ENCODE results near the gene ZNF385B.

ZNF385B gene

GRCh38 chr2:179758636-179759035, 102.8 kb downstream of the ZNF385B start:
- no peak overlapping the region for H3K4me3 ChIP-seq (replicated peaks; ENCODE audit: insufficient read depth, low read length)
- TF ChIP-seq SPI1 (IDR thresholded peaks at IDR 0.05; ENCODE audit: borderline replicate concordance, low read depth) (no peak), CTCF (IDR thresholded peaks at IDR 0.05; ENCODE audit: insufficient read depth, low read length) (no peak), GABPA (IDR thresholded peaks at IDR 0.05; ENCODE audit: low read depth) (no peak), REST (IDR thresholded peaks at IDR 0.05; ENCODE audit: insufficient replicate concordance, low read depth) (no peak), POLR2AphosphoS5 (IDR thresholded peaks at IDR 0.05; ENCODE audit: low read depth) (no peak)

GRCh38 chr2:179751163-179751809, 110.1 kb downstream of the ZNF385B start:
- TF ChIP-seq POLR2AphosphoS5 (IDR thresholded peaks at IDR 0.05; ENCODE audit: low read depth) (no peak), SPI1 (IDR thresholded peaks at IDR 0.05; ENCODE audit: borderline replicate concordance, low read depth) (no peak), CTCF (IDR thresholded peaks at IDR 0.05; ENCODE audit: insufficient read depth, low read length) (peak; percentile 28)
- no peaks in the 10 kb centered on the region for H3K27me3 ChIP-seq (ENCODE audit: insufficient read depth, poor library complexity, severe bottlenecking)
- no peak for DNase-seq (ENCODE audit: low read depth in 1 of 2, low spot score in 1 of 2)
- H3K4me3 ChIP-seq (replicated peaks; ENCODE audit: insufficient read depth, low read length): no peak overlapping the region
- no peak overlapping the region for H3K27ac ChIP-seq (replicated peaks)

More at GRCh38 chr2:179758636-179759035, 102.8 kb downstream of the ZNF385B start:
- H3K27me3 ChIP-seq (ENCODE audit: insufficient read depth, poor library complexity, severe bottlenecking): no peaks in the 10 kb centered on the region
- DNase-seq (ENCODE audit: low read depth in 1 of 2, low spot score in 1 of 2): no peak
- no peak overlapping the region for H3K27ac ChIP-seq (replicated peaks)

- no peak for DNase-seq (ENCODE audit: low read depth in 1 of 2, low spot score in 1 of 2)
- Histone ChIP-seq H3K27me3 (ENCODE audit: insufficient read depth, poor library complexity, severe bottlenecking) (no peaks in the 10 kb centered on the region), H3K4me3 (replicated peaks; ENCODE audit: insufficient read depth, low read length) (no peak overlapping the region), H3K27ac (replicated peaks) (no peak overlapping the region)
- TF ChIP-seq GABPA (IDR thresholded peaks at IDR 0.05; ENCODE audit: low read depth) (no peak), CTCF (IDR thresholded peaks at IDR 0.05; ENCODE audit: insufficient read depth, low read length) (no peak), REST (IDR thresholded peaks at IDR 0.05; ENCODE audit: insufficient replicate concordance, low read depth) (no peak), POLR2AphosphoS5 (IDR thresholded peaks at IDR 0.05; ENCODE audit: low read depth) (no peak)
These were observed 112.2 kb downstream of the ZNF385B start for GRCh38 chr2:179749210-179749609.

- no peak overlapping the region for H3K4me3 ChIP-seq (replicated peaks; ENCODE audit: insufficient read depth, low read length)
These were observed 114.4 kb downstream of the ZNF385B start for GRCh38 chr2:179746981-179747380.

More at GRCh38 chr2:179746981-179747380, 114.4 kb downstream of the ZNF385B start:
- H3K27me3 ChIP-seq (ENCODE audit: insufficient read depth, poor library complexity, severe bottlenecking): peaks cover 3% of the 10 kb centered on the region
- no peak overlapping the region for H3K27ac ChIP-seq (replicated peaks)
- no peak for TF ChIP-seq SPI1 (IDR thresholded peaks at IDR 0.05; ENCODE audit: borderline replicate concordance, low read depth)
- no peak for TF ChIP-seq CTCF (IDR thresholded peaks at IDR 0.05; ENCODE audit: insufficient read depth, low read length)
- no peak for TF ChIP-seq REST (IDR thresholded peaks at IDR 0.05; ENCODE audit: insufficient replicate concordance, low read depth)
- DNase-seq (ENCODE audit: low read depth in 1 of 2, low spot score in 1 of 2): no peak
